Measurements from ENCODE around the gene OAF.

Gene OAF

DNA sequence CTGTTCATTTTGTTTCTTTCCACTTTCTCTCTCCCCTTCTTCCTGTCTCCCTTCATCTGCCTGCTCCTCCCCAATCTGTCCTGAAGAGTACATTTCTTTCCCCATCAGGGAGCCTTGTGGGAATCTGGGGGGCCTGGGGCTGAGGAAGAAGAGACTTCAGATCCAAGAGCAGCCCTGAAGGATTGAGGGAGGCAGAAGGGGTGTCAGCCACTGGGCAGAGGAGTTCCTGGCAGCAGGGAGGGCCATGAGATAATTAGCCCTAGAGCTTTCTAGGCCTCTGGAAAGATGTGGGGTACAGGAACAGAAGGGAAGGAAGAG, 24.4 kb upstream of the OAF start:
- H3K4me3 ChIP-seq (ENCODE audit: low read depth, low read length): no peak overlapping the region
- no peaks in the 10 kb centered on the region for H3K36me3 ChIP-seq (replicated peaks)
- H3K27ac ChIP-seq: no peak overlapping the region
- in situ Hi-C loops (cut with HindIII; ENCODE audit: low pct_ligation_motif_present, low sequenced_read_pairs): no loop called here
- TF ChIP-seq, protein P1, sequence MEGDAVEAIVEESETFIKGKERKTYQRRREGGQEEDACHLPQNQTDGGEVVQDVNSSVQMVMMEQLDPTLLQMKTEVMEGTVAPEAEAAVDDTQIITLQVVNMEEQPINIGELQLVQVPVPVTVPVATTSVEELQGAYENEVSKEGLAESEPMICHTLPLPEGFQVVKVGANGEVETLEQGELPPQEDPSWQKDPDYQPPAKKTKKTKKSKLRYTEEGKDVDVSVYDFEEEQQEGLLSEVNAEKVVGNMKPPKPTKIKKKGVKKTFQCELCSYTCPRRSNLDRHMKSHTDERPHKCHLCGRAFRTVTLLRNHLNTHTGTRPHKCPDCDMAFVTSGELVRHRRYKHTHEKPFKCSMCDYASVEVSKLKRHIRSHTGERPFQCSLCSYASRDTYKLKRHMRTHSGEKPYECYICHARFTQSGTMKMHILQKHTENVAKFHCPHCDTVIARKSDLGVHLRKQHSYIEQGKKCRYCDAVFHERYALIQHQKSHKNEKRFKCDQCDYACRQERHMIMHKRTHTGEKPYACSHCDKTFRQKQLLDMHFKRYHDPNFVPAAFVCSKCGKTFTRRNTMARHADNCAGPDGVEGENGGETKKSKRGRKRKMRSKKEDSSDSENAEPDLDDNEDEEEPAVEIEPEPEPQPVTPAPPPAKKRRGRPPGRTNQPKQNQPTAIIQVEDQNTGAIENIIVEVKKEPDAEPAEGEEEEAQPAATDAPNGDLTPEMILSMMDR (IDR thresholded peaks at IDR 0.05; ENCODE audit: low read depth, low read length, missing control alignments): no peak
- H3K27me3 ChIP-seq (replicated peaks): peaks cover 4% of the 10 kb centered on the region
- no peak for DNase-seq

DNA sequence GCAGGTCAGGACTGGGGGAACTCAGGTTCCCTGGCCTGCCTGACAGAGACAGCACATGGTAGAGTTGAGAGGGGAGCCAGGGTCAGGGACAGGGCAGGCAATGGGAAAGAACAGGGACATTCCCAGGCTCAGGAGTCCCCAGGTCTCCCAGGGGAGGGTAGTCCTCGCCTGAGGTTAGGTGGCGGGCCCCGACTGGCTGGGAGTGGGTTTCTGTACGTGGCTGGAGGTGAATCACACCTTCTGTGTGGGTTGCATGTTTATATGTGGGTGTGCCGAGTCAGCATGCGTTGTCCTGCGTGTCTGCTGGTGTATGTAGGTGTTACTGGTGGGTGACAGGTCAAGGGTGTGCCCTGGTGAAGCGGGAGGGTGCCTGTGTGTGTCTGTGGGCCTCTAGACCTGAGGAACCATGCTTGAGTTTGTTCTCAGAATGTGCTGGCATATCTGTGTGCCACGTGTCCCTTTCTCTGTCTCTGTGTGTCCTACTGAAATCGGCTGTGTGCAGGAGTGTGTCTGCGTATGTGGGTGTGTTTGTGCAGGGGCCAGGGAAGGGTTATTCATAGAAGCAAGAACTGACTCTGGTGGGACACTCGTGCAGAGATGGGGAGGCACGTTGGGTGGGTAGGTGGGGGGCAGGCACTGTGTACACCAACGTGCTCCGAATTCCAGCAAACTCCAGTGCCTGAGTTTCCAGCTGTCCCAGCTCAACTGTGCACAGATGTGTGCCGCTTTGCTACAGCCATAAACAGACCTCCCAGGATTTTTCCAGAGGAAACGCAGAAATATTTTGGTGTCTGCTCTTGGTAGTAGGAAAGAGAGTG, 23.8 kb upstream of the OAF start:
- DNase-seq: no peak
- TF ChIP-seq, protein P1 (IDR thresholded peaks at IDR 0.05; ENCODE audit: low read depth, low read length, missing control alignments): no peak
- Histone ChIP-seq H3K4me3 (ENCODE audit: low read depth, low read length) (no peak overlapping the region), H3K27me3 (replicated peaks) (peaks cover 4% of the 10 kb centered on the region), H3K27ac (no peak overlapping the region), H3K36me3 (replicated peaks) (no peaks in the 10 kb centered on the region)
- in situ Hi-C loops (cut with HindIII; ENCODE audit: low pct_ligation_motif_present, low sequenced_read_pairs): no loop called here

DNA sequence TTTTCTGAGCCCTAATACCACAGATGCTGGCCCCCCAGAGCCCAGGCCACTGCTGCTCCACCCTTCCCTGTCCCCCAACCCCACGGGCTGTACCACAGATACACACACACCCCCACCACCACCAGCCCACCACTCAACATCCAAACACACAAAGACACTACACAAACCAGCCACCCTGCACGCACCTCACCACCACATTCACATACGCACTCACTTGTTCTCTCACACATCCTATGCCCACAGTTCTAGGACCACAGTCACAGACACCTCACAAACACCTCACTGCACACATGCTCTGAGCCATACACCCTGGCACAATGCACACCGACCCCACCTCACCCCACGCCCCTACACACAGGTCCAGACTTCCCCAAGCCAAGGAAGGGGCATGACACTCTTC, 22.5 kb upstream of the OAF start:
- DNase-seq: no peak
- H3K27me3 ChIP-seq (replicated peaks): peaks cover 9% of the 10 kb centered on the region
- TF ChIP-seq, protein P1 (IDR thresholded peaks at IDR 0.05; ENCODE audit: low read depth, low read length, missing control alignments): no peak
- H3K36me3 ChIP-seq (replicated peaks): no peaks in the 10 kb centered on the region
- in situ Hi-C loops (cut with HindIII; ENCODE audit: low pct_ligation_motif_present, low sequenced_read_pairs): no loop called here
- H3K27ac ChIP-seq: no peak overlapping the region
- H3K4me3 ChIP-seq (ENCODE audit: low read depth, low read length): no peak overlapping the region

DNA sequence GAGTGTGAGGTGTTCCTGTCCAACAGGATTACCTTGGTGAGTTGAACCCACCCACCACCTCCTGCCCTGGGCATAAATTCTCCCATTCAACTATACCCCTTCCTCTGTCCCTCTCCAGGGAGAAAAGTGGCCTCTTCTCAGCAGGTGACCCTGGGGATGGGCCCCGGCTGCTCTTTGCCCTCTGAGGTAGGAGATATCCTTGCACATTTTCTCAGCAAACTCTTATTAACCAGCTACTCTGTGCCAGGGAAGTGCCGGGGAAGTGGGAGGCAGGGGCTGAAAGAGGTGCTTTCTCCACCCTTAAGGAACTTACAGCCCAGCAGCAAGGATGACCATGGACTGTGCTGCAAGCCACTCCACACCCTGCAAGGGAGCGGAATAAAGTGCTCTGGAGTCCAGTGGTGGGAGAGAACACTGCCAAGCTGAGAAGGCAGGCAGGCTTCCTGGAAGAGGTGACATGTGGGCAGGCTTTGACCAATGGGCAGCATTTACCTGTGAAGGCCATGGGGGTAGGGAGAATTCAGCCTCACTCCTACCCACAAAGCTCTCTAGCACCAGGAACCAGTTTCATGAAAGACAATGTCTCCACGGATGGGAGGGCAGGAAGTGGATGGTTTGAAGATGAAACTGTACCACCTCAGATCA, 21.9 kb upstream of the OAF start:
- no peak overlapping the region for H3K4me3 ChIP-seq (ENCODE audit: low read depth, low read length)
- in situ Hi-C loops (cut with HindIII; ENCODE audit: low pct_ligation_motif_present, low sequenced_read_pairs): no loop called here
- TF ChIP-seq, protein P1 (IDR thresholded peaks at IDR 0.05; ENCODE audit: low read depth, low read length, missing control alignments): no peak

DNA sequence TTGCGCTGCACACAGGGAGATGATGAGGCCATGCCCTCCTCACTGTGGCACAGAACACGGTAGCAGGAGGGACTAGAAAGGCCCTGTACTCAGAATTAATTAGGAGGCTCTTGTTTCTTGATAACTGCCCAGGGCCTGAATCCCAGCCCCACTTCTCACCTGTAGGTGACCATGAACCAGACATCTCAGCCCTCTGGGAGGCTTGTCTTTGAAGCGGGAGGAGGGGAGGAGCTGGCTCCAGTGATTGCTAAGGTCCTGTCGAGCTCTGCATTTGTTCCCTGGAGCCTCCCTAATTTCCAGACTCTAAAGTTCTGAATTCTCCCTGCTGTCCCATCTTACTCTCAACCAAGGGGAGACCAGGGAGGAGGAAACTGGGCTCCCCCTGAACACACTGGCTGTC, 19.8 kb upstream of the OAF start:
- Histone ChIP-seq H3K36me3 (replicated peaks) (no peaks in the 10 kb centered on the region), H3K27me3 (replicated peaks) (peaks cover 14% of the 10 kb centered on the region), H3K27ac (no peak overlapping the region), H3K4me3 (ENCODE audit: low read depth, low read length) (no peak overlapping the region)
- TF ChIP-seq, protein P1 (IDR thresholded peaks at IDR 0.05; ENCODE audit: low read depth, low read length, missing control alignments): no peak
- no peak for DNase-seq
- in situ Hi-C loops (cut with HindIII; ENCODE audit: low pct_ligation_motif_present, low sequenced_read_pairs): no loop called here

More for the DNA sequence above, 21.9 kb upstream of the OAF start:
- no peak for DNase-seq
- Histone ChIP-seq H3K36me3 (replicated peaks) (no peaks in the 10 kb centered on the region), H3K27ac (no peak overlapping the region), H3K27me3 (replicated peaks) (peaks cover 10% of the 10 kb centered on the region)
